GM11168 (cell line): ENCODE results near the gene MYO18B.
"Not testable (repeated sequence)": the region's sequence is repeated elsewhere in the genome, so short reads cannot be mapped to it uniquely, and the experiment has no call there.

Experiments used
- in situ Hi-C: fragments of 300-500 bp; cut with MboI; formaldehyde crosslinking; loops from one replicate; pipeline ENCODE4 v1.12.0; 2022; ENCODE audit warnings: low sequenced_read_pairs; ENCODE audit not compliant: unreplicated experiment

MYO18B gene

GRCh38 chr22:25741692-25742626 is at the start of gene MYO18B:
MYO18B (plus strand) TSS chr22:25742188; CDS start chr22:25761093, 18,905 bp downstream.
- in situ Hi-C loops = no loop called here

GRCh38 chr22:25692397-25693267 is 49.4 kb upstream of the MYO18B start:
- in situ Hi-C loops = loop anchor here (5.0 to 10.0 kb wide), 2 partner anchors 128 to 155 kb away; partner anchors contain the start of gene GRK3

- in situ Hi-C loops = loop anchor here (5.0 to 10.0 kb wide), 2 partner anchors 128 to 156 kb away; partner anchors contain the start of gene GRK3
Observed at GRCh38 chr22:25693268-25693565, 48.8 kb upstream of the MYO18B start.

- in situ Hi-C loops = loop anchor here (5.0 to 10.0 kb wide), 2 partner anchors 130 to 157 kb away; partner anchors contain the start of gene GRK3
Observed at GRCh38 chr22:25694196-25694907, 47.6 kb upstream of the MYO18B start.

GRCh38 chr22:25695146-25695545 is 46.8 kb upstream of the MYO18B start:
- in situ Hi-C loops = loop anchor here (10.0 kb wide), 1 partner anchor 130 kb away; the partner anchor contains the start of gene GRK3

- in situ Hi-C loops = loop anchor here (10.0 kb wide), 1 partner anchor 132 kb away; the partner anchor contains the start of gene GRK3
Observed at GRCh38 chr22:25696763-25697162, 45.2 kb upstream of the MYO18B start.

- in situ Hi-C loops = loop anchor here (10.0 kb wide), 1 partner anchor 132 kb away; the partner anchor contains the start of gene GRK3
Observed at GRCh38 chr22:25697181-25697664, 44.8 kb upstream of the MYO18B start.

- in situ Hi-C loops = loop anchor here (10.0 kb wide), 1 partner anchor 133 kb away; the partner anchor contains the start of gene GRK3
Observed at GRCh38 chr22:25697978-25698377, 44.0 kb upstream of the MYO18B start.

GRCh38 chr22:25698461-25698860 is 43.5 kb upstream of the MYO18B start:
- in situ Hi-C loops = loop anchor here (10.0 kb wide), 1 partner anchor 134 kb away; the partner anchor contains the start of gene GRK3

- in situ Hi-C loops = loop anchor here (10.0 kb wide), 1 partner anchor 134 kb away; the partner anchor contains the start of gene GRK3
Observed at GRCh38 chr22:25698978-25699377, 43.0 kb upstream of the MYO18B start.

- in situ Hi-C loops = no loop called here
Observed at GRCh38 chr22:25701056-25701780, 40.8 kb upstream of the MYO18B start.

- in situ Hi-C loops = no loop called here
Observed at GRCh38 chr22:25702040-25702439, 39.9 kb upstream of the MYO18B start.

GRCh38 chr22:25702571-25703167 is 39.3 kb upstream of the MYO18B start:
- in situ Hi-C loops = no loop called here

GRCh38 chr22:25704701-25705100 is 37.3 kb upstream of the MYO18B start:
- in situ Hi-C loops = no loop called here

- in situ Hi-C loops = no loop called here
Observed at GRCh38 chr22:25706197-25706596, 35.8 kb upstream of the MYO18B start.

GRCh38 chr22:25708430-25708829 is 33.6 kb upstream of the MYO18B start:
- in situ Hi-C loops = not testable (repeated sequence)

GRCh38 chr22:25709758-25710157 is 32.2 kb upstream of the MYO18B start:
- in situ Hi-C loops = no loop called here

- in situ Hi-C loops = no loop called here
Observed at GRCh38 chr22:25710501-25710900, 31.5 kb upstream of the MYO18B start.
